HepG2 (cell line): ENCODE measurements around the gene TNFSF13. TPM values are rescaled to one million over a fixed set of nuclear protein-coding genes. Genes with fewer than 3 reads are reported as not detected.
A peak's percentile ranks its signal among the peaks of the same experiment; 100 is the strongest.

Experiments used
- ARHGAP35 ChIP-seq: sonication (generic); formaldehyde crosslinking; IDR thresholded peaks from 2 replicates; pipeline ENCODE4 v1.9.0; 2022; ENCODE audit warnings: mild to moderate bottlenecking, inconsistent platforms, moderate library complexity, missing genetic modification reagents, borderline replicate concordance
- ATF7-NPFF ChIP-seq: sonication (generic); formaldehyde crosslinking; IDR thresholded peaks from 2 replicates; pipeline ENCODE4 v1.8.1; 2023; ENCODE audit warnings: mild to moderate bottlenecking, low read depth, missing genetic modification reagents, moderate library complexity
- CBFB ChIP-seq: sonication (generic); formaldehyde crosslinking; IDR thresholded peaks from 2 replicates; pipeline ENCODE4 v1.4.0; 2020; ENCODE audit warnings: missing genetic modification reagents
- CSRNP2 ChIP-seq: sonication (generic); formaldehyde crosslinking; conservative IDR thresholded peaks from 2 replicates; pipeline ENCODE4 v1.8.0; 2022; ENCODE audit warnings: low read depth, missing genetic modification reagents
- DNMT1 ChIP-seq: sonication (generic); formaldehyde crosslinking; IDR thresholded peaks from 2 replicates; pipeline ENCODE4 v1.5.1; 2020; ENCODE audit warnings: mild to moderate bottlenecking, missing genetic modification reagents
- E2F5 ChIP-seq: sonication (generic); formaldehyde crosslinking; conservative IDR thresholded peaks from 2 replicates; pipeline ENCODE4 v1.4.0; 2020; ENCODE audit warnings: missing genetic modification reagents
- FOXA3 ChIP-seq: IDR thresholded peaks from 2 replicates; pipeline ENCODE4 v1.6.1; 2016; ENCODE audit warnings: missing genetic modification reagents, missing compliant biosample characterization
- KMT2B ChIP-seq: IDR thresholded peaks from 2 replicates; pipeline ENCODE4 v1.6.1; 2016; ENCODE audit warnings: missing genetic modification reagents, missing compliant biosample characterization
- PATZ1 ChIP-seq: sonication (generic); formaldehyde crosslinking; IDR thresholded peaks from 2 replicates; pipeline ENCODE4 v1.4.0; 2020; ENCODE audit warnings: missing genetic modification reagents
- SNAI1 ChIP-seq: sonication (generic); formaldehyde crosslinking; IDR thresholded peaks from 2 replicates; pipeline ENCODE4 v1.5.0; 2020; ENCODE audit warnings: mild to moderate bottlenecking, missing genetic modification reagents, borderline replicate concordance
- ZNF333 ChIP-seq: sonication (generic); formaldehyde crosslinking; IDR thresholded peaks from 2 replicates; pipeline ENCODE4 v1.4.0; 2020; ENCODE audit warnings: mild to moderate bottlenecking, missing genetic modification reagents, borderline replicate concordance
- ZNF75D ChIP-seq: sonication (generic); formaldehyde crosslinking; IDR thresholded peaks from 2 replicates; pipeline ENCODE4 v1.8.1; 2023; ENCODE audit warnings: missing genetic modification reagents, mild to moderate bottlenecking, borderline replicate concordance
- ZNF768 ChIP-seq: sonication (generic); formaldehyde crosslinking; IDR thresholded peaks from 2 replicates; pipeline ENCODE4 v1.4.0; 2020; ENCODE audit warnings: missing genetic modification reagents
- polyA plus RNA-seq, 8 experiments: library from polyadenylated mRNA; depleted of rRNA in 3 of 8; stranded (reverse) in 7 of 8; unstranded in 1 of 8; fragments of >200 nt; fragmentation: Illumina TruSeq in 4 of 8; extraction: Trizol in 4 of 8; gene quantifications; 2 replicates each; pipeline versions ENCODE4 v1.2.1 to v1.2.3, GENCODE V29; 2011 to 2016; ENCODE audit warnings: low read depth in 4 of 8, missing spikeins in 1 of 8, mixed read lengths in 1 of 8; ENCODE audit not compliant: insufficient read depth in 1 of 8
- total RNA-seq, 5 experiments: library from RNA; depleted of rRNA; stranded (reverse); fragments of >200 nt; fragmentation: Illumina TruSeq; extraction: Trizol; gene quantifications; 2 replicates each; pipeline ENCODE4 v1.2.3, GENCODE V29; 2016; ENCODE audit warnings: low read depth in 1 of 5
- TF ChIP-seq, protein P1 (sequence below): sonication (generic); formaldehyde crosslinking; IDR thresholded peaks from 2 replicates; pipeline ENCODE4 v1.8.0; 2022; ENCODE audit warnings: missing genetic modification reagents, low read depth, mild to moderate bottlenecking, borderline replicate concordance
- TF ChIP-seq, protein P2 (sequence below): sonication (generic); formaldehyde crosslinking; IDR thresholded peaks from 2 replicates; pipeline ENCODE4 v1.4.0; 2020; ENCODE audit warnings: mild to moderate bottlenecking, missing genetic modification reagents, borderline replicate concordance
- TF ChIP-seq, protein P3 (sequence below): IDR thresholded peaks from 2 replicates; pipeline ENCODE4 v1.6.1; 2016; ENCODE audit warnings: missing compliant biosample characterization, missing genetic modification reagents, borderline replicate concordance

Gene TNFSF13
- total and polyA plus RNA-seq, 2 of the 13 experiments (the other 11 are each of a cell fraction or from before 2014, with no cell fraction given) = 2.5 to 3.3 TPM

DNA sequence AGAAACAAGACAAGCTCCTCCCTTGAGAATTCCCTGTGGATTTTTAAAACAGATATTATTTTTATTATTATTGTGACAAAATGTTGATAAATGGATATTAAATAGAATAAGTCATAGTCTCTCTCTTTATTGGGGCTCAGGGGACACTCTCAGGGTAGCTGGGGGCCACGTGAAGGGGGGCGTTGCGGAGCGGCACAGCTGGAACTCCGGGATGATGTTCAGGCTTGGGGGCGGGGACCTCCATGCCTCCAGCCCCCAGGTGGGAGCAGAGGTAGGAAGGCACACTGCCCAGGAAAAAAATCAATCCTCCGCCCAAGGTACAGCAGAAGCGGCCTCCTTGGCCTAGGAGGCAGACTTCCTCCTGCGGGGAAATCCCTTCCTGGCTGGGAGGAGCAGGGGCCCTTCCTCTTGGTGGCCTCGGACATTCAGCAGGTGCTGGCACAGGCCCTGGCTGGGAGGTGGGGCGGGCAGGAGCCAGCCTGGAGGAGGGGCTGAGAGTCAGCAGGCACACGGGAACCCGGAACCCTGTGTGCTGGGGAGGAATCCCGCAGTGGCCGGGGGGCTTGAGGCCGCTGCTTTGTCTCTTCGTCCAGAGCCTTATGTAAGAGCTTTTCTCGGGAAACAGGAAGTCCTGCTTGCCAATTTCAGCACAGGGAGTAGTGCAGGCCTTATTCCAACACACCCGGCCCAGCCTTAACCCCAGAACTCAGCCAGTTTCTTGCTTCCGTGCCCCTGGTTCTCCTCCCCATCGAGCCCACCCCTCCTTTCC lies 591 bp upstream of the TNFSF13 start (continued):
- TF ChIP-seq ZNF768 (CRISPR knock-in tag) (0 out of 2 replicates have a peak, but pooled peaks have one; percentile 17), ATF7-NPFF (no peak), KMT2B (CRISPR knock-in tag) (0 out of 2 replicates have a peak, but pooled peaks have one; percentile 11), PATZ1 (CRISPR knock-in tag) (peak; percentile 76), FOXA3 (no peak; the same call in 1 of the 2 replicates), ARHGAP35 (CRISPR knock-in tag) (no peak), E2F5 (CRISPR knock-in tag) (no peak), CBFB (CRISPR knock-in tag) (no peak), CSRNP2 (CRISPR knock-in tag) (no peak), SNAI1 (CRISPR knock-in tag) (peak; percentile 71; the same call in 1 of the 2 replicates), DNMT1 (CRISPR knock-in tag) (no peak), ZNF75D (CRISPR knock-in tag) (no peak), ZNF333 (CRISPR knock-in tag) (peak; percentile 82; the same call in 1 of the 2 replicates)
- TF ChIP-seq, protein P1, sequence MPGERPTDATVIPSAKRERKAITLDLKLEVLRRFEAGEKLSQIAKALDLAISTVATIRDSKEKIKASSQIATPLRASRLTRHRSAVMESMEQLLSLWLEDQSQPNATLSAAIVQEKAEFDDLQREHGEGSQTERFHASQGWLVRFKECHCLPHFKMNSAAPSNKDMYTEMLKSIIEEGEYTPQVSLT (CRISPR knock-in tag) = no peak
- TF ChIP-seq, protein P2, sequence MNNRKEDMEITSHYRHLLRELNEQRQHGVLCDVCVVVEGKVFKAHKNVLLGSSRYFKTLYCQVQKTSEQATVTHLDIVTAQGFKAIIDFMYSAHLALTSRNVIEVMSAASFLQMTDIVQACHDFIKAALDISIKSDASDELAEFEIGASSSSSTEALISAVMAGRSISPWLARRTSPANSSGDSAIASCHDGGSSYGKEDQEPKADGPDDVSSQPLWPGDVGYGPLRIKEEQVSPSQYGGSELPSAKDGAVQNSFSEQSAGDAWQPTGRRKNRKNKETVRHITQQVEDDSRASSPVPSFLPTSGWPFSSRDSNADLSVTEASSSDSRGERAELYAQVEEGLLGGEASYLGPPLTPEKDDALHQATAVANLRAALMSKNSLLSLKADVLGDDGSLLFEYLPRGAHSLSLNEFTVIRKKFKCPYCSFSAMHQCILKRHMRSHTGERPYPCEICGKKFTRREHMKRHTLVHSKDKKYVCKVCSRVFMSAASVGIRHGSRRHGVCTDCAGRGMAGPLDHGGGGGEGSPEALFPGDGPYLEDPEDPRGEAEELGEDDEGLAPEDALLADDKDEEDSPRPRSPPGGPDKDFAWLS (CRISPR knock-in tag) = no peak
- TF ChIP-seq, protein P3, sequence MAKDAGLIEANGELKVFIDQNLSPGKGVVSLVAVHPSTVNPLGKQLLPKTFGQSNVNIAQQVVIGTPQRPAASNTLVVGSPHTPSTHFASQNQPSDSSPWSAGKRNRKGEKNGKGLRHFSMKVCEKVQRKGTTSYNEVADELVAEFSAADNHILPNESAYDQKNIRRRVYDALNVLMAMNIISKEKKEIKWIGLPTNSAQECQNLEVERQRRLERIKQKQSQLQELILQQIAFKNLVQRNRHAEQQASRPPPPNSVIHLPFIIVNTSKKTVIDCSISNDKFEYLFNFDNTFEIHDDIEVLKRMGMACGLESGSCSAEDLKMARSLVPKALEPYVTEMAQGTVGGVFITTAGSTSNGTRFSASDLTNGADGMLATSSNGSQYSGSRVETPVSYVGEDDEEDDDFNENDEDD (CRISPR knock-in tag) = peak; percentile 42; the same call in 1 of the 2 replicates
